HepG2 (cell line): ENCODE results near the gene RASGRP4. TPM values are rescaled to one million over a fixed set of nuclear protein-coding genes. Genes with fewer than 3 reads are reported as not detected.

Experiments used
- ATAC-seq: fragments of 200-7000 bp; cut with Tn5 transposase; 3 replicates; pipeline ENCODE4 v1.9.1; 2020; ENCODE audit warnings: mild to moderate bottlenecking, moderate library complexity
- BruUV-seq: library from RNA; stranded (reverse); fragments of 400-500 nt; replicated peaks from 2 replicates; lab custom pipeline; 2021; lab: Mats Ljungman, UMichigan
- CTCF ChIA-PET: fragments of 300-600 bp; formaldehyde crosslinking; extraction: SDS; loops from one replicate; lab custom pipeline; 2021; ENCODE audit warnings: low total read pairs, inconsistent platforms, low intra/inter-chr PET ratio; lab: Yijun Ruan, JAX
- POLR2A ChIA-PET: fragments of 350-600 bp; sonication (Branson Sonifier 250); formaldehyde crosslinking; loops from one replicate; lab custom pipeline; 2020; ENCODE audit warnings: antibody characterized with exemption, inconsistent platforms; lab: Yijun Ruan, JAX
- DNase-seq: peaks from one replicate; pipeline ENCODE4 v3.0.0-alpha.2; 2015; ENCODE audit warnings: low spot score
- FAIRE-seq: peaks from 3 replicates; lab custom pipeline; 2011; peaks lifted over from hg19 to GRCh38; lab: Jason Lieb, UNC
- H2AFZ ChIP-seq: one replicate; pipeline ENCODE4 v1.6.1; 2011; ENCODE audit warnings: low read length, inconsistent platforms
- H3K27ac ChIP-seq: fragments of 300-600 bp; 3 replicates; pipeline ENCODE4 v1.8.0; 2011; ENCODE audit warnings: mixed run types, mild to moderate bottlenecking, mixed read lengths, low read length, inconsistent platforms; ENCODE audit not compliant: insufficient read depth; ENCODE audit errors: extremely low read length
- H3K27me3 ChIP-seq, 2 experiments: fragments of 200-600 bp in 1 of 2; 2 replicates in 1 of 2; 3 replicates in 1 of 2; pipeline versions ENCODE4 v1.6.0 to v1.8.0; 2011; ENCODE audit warnings: low read length in 2 of 2, mild to moderate bottlenecking in 2 of 2, moderate library complexity in 2 of 2, inconsistent platforms in 1 of 2; ENCODE audit not compliant: insufficient read depth in 2 of 2, control insufficient read depth in 1 of 2
- H3K36me3 ChIP-seq, 2 experiments: fragments of 200-600 bp in 1 of 2; replicated peaks in 1 of 2; 2 replicates in 1 of 2; 3 replicates in 1 of 2; pipeline versions ENCODE4 v1.5.1 to v1.8.0; 2011; ENCODE audit warnings: low read length in 2 of 2, inconsistent platforms in 1 of 2; ENCODE audit not compliant: insufficient read depth in 2 of 2, control insufficient read depth in 1 of 2
- H3K4me1 ChIP-seq: 2 replicates; pipeline ENCODE4 v1.5.1; 2012; ENCODE audit warnings: low read length, inconsistent platforms; ENCODE audit not compliant: insufficient read depth
- H3K4me2 ChIP-seq: 2 replicates; pipeline ENCODE4 v1.6.0; 2011; ENCODE audit warnings: low read depth, low read length, inconsistent platforms
- H3K4me3 ChIP-seq, 3 experiments: fragments of 200-600 bp in 1 of 3; sonication (generic), shearing (Covaris generic) in 1 of 3; replicated peaks in 1 of 3; 2 replicates each; pipeline ENCODE4 v1.5.1; 2011 to 2016; ENCODE audit warnings: low read length in 3 of 3, inconsistent platforms in 2 of 3, low read depth in 2 of 3, mild to moderate bottlenecking in 2 of 3, control low read depth in 1 of 3, mixed read lengths in 1 of 3; ENCODE audit not compliant: insufficient read depth in 1 of 3
- H3K79me2 ChIP-seq: one replicate; pipeline ENCODE4 v1.6.1; 2011; ENCODE audit warnings: low read length, inconsistent platforms; ENCODE audit not compliant: insufficient read depth
- H3K9ac ChIP-seq: 2 replicates; pipeline ENCODE4 v1.6.0; 2011; ENCODE audit warnings: mild to moderate bottlenecking, low read depth, low read length, inconsistent platforms; ENCODE audit not compliant: insufficient read depth
- H3K9me3 ChIP-seq: 2 replicates; pipeline ENCODE4 v1.5.1; 2012; ENCODE audit warnings: mild to moderate bottlenecking, low read length
- H4K20me1 ChIP-seq: 2 replicates; pipeline ENCODE4 v1.6.0; 2011; ENCODE audit warnings: inconsistent platforms, mild to moderate bottlenecking, low read length, moderate library complexity; ENCODE audit not compliant: insufficient read depth
- MED1 ChIP-seq: sonication (generic); formaldehyde crosslinking; IDR thresholded peaks from 2 replicates; pipeline ENCODE4 v1.4.0; 2020; ENCODE audit warnings: missing genetic modification reagents
- MXD1 ChIP-seq: sonication (generic); formaldehyde crosslinking; IDR thresholded peaks from 2 replicates; pipeline ENCODE4 v1.4.0; 2020; ENCODE audit warnings: mild to moderate bottlenecking, missing genetic modification reagents
- PREB ChIP-seq: sonication (generic); formaldehyde crosslinking; IDR thresholded peaks from 2 replicates; pipeline ENCODE4 v1.4.0; 2020; ENCODE audit warnings: missing genetic modification reagents
- TARDBP ChIP-seq: sonication (generic); formaldehyde crosslinking; IDR thresholded peaks from 2 replicates; pipeline ENCODE4 v1.8.0; 2022; ENCODE audit warnings: mild to moderate bottlenecking, missing genetic modification reagents
- ZNF30 ChIP-seq: sonication (generic); formaldehyde crosslinking; IDR thresholded peaks from 2 replicates; pipeline ENCODE4 v1.5.0; 2020; ENCODE audit warnings: mild to moderate bottlenecking, missing genetic modification reagents
- ZNF33B ChIP-seq: sonication (generic); formaldehyde crosslinking; IDR thresholded peaks from 2 replicates; pipeline ENCODE4 v1.5.1; 2020; ENCODE audit warnings: mild to moderate bottlenecking, missing genetic modification reagents
- ZNF691 ChIP-seq: sonication (generic); formaldehyde crosslinking; IDR thresholded peaks from 2 replicates; pipeline ENCODE4 v1.4.0; 2020; ENCODE audit warnings: missing genetic modification reagents, low read depth, mild to moderate bottlenecking, borderline replicate concordance
- WGBS: methylation state at CpG from one replicate; pipeline ENCODE4 v1.1.6; 2017; ENCODE audit warnings: low lambda C conversion rate; 5-methylcytosine and 5-hydroxymethylcytosine counted together
- in situ Hi-C: cut with HindIII; loops from 2 replicates; pipeline ENCODE4 v1.10.0; 2017; ENCODE audit warnings: low pct_unique_long_range_greater_than_20kb; ENCODE audit not compliant: extremely low pct_ligation_motif_present
- intact Hi-C: fragments of 100-400 bp; cut with micrococcal nuclease; formaldehyde crosslinking; loops from one replicate; pipeline ENCODE4 v1.10.0; 2022; ENCODE audit not compliant: unreplicated experiment
- polyA plus RNA-seq, 8 experiments: library from polyadenylated mRNA; depleted of rRNA in 3 of 8; stranded (reverse) in 7 of 8; unstranded in 1 of 8; fragments of >200 nt; fragmentation: Illumina TruSeq in 4 of 8; extraction: Trizol in 4 of 8; gene quantifications; 2 replicates each; pipeline versions ENCODE4 v1.2.1 to v1.2.3, GENCODE V29; 2011 to 2016; ENCODE audit warnings: low read depth in 4 of 8, missing spikeins in 1 of 8, mixed read lengths in 1 of 8; ENCODE audit not compliant: insufficient read depth in 1 of 8
- total RNA-seq, 5 experiments: library from RNA; depleted of rRNA; stranded (reverse); fragments of >200 nt; fragmentation: Illumina TruSeq; extraction: Trizol; gene quantifications; 2 replicates each; pipeline ENCODE4 v1.2.3, GENCODE V29; 2016; ENCODE audit warnings: low read depth in 1 of 5
- TF ChIP-seq, protein P1 (sequence below): sonication (generic); formaldehyde crosslinking; IDR thresholded peaks from 2 replicates; pipeline ENCODE4 v1.4.0; 2020; ENCODE audit warnings: missing genetic modification reagents
- TF ChIP-seq, protein P2 (sequence below): sonication (generic); formaldehyde crosslinking; IDR thresholded peaks from 2 replicates; pipeline ENCODE4 v1.5.0; 2020; ENCODE audit warnings: mild to moderate bottlenecking, low read depth, missing genetic modification reagents, borderline replicate concordance
- TF ChIP-seq, protein P3 (sequence below): IDR thresholded peaks from 2 replicates; pipeline ENCODE4 v1.6.1; 2012; ENCODE audit warnings: inconsistent platforms

Gene RASGRP4
- total and polyA plus RNA-seq, 2 of the 13 experiments (the other 11 are each of a cell fraction or from before 2014, with no cell fraction given) = not detected

- Histone ChIP-seq H3K27ac (no peak overlapping the region), H2AFZ (no peak overlapping the region), H3K36me3 (peaks cover 24 to 55% of the 10 kb centered on the region in 2 experiments), H3K9me3 (no peaks in the 10 kb centered on the region), H3K9ac (no peak overlapping the region)
- WGBS = 96% methylated on average over 10 of the region's 10 CpGs
- TF ChIP-seq, protein P1, sequence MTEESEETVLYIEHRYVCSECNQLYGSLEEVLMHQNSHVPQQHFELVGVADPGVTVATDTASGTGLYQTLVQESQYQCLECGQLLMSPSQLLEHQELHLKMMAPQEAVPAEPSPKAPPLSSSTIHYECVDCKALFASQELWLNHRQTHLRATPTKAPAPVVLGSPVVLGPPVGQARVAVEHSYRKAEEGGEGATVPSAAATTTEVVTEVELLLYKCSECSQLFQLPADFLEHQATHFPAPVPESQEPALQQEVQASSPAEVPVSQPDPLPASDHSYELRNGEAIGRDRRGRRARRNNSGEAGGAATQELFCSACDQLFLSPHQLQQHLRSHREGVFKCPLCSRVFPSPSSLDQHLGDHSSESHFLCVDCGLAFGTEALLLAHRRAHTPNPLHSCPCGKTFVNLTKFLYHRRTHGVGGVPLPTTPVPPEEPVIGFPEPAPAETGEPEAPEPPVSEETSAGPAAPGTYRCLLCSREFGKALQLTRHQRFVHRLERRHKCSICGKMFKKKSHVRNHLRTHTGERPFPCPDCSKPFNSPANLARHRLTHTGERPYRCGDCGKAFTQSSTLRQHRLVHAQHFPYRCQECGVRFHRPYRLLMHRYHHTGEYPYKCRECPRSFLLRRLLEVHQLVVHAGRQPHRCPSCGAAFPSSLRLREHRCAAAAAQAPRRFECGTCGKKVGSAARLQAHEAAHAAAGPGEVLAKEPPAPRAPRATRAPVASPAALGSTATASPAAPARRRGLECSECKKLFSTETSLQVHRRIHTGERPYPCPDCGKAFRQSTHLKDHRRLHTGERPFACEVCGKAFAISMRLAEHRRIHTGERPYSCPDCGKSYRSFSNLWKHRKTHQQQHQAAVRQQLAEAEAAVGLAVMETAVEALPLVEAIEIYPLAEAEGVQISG (CRISPR knock-in tag) = no peak
- TF ChIP-seq ZNF33B (CRISPR knock-in tag) = no peak
- TF ChIP-seq ZNF691 (CRISPR knock-in tag) = no peak
- TF ChIP-seq, protein P2, sequence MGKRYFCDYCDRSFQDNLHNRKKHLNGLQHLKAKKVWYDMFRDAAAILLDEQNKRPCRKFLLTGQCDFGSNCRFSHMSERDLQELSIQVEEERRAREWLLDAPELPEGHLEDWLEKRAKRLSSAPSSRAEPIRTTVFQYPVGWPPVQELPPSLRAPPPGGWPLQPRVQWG (CRISPR knock-in tag) = no peak
- no peak for TF ChIP-seq TARDBP (CRISPR knock-in tag)
- no peak for TF ChIP-seq ZNF30 (CRISPR knock-in tag)
- no peak for TF ChIP-seq PREB (CRISPR knock-in tag)
- TF ChIP-seq MED1 (CRISPR knock-in tag) = no peak
- TF ChIP-seq, protein P3, sequence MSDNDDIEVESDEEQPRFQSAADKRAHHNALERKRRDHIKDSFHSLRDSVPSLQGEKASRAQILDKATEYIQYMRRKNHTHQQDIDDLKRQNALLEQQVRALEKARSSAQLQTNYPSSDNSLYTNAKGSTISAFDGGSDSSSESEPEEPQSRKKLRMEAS = no peak
- no peak for TF ChIP-seq MXD1 (CRISPR knock-in tag)
- TF ChIP-seq, all 625 proteins: peak for 0
- FAIRE-seq (no peak), DNase-seq (no peak), ATAC-seq (no peak)
- in situ Hi-C loops (no loop called here), intact Hi-C loops (no loop called here)
- H3K4me2 ChIP-seq = no peak overlapping the region
- H3K4me1 ChIP-seq = peaks cover 20% of the 10 kb centered on the region
- BruUV-seq = no TSS peak
- POLR2A ChIA-PET = no interaction called here
- CTCF ChIA-PET = no interaction called here
- peaks cover 6% of the 10 kb centered on the region; the same call in 1 of the 2 replicates for H4K20me1 ChIP-seq
- no peaks in the 10 kb centered on the region; a peak in 1 of 5 replicates for H3K27me3 ChIP-seq
- no peak overlapping the region for H3K4me3 ChIP-seq
- H3K79me2 ChIP-seq = peaks cover 22% of the 10 kb centered on the region
Observed at GRCh38 chr19:38378866-38379265, 47.2 kb downstream of the RASGRP4 start.
